ENCODE results near the gene DDX39B. TPM values are rescaled to one million over a fixed set of nuclear protein-coding genes. Genes with fewer than 3 reads are reported as not detected.

The DDX39B gene
- total RNA-seq, 6 donors from 2014 or later, result 201 to 541 (median 270) TPM

- H3K27me3 ChIP-seq, result no peaks in the 10 kb centered on the region
- H3K4me1 ChIP-seq, result peaks cover 0 to 12% (median 3%) of the 10 kb centered on the region in 4 donors
- peak in 1 of 2 donors; percentile 29 for ATAC-seq (ENCODE audit: low FRiP score in 2 of 2)
- DNase-seq, result no peak
- peaks cover 19 to 45% (median 38%) of the 10 kb centered on the region in 4 donors for H3K36me3 ChIP-seq
- no peak for TF ChIP-seq POLR2AphosphoS5 (IDR thresholded peaks at IDR 0.05)
- TF ChIP-seq POLR2A (IDR thresholded peaks at IDR 0.05), result no peak
- no peak for TF ChIP-seq CTCF (IDR thresholded peaks at IDR 0.05)
- TF ChIP-seq EP300 (IDR thresholded peaks at IDR 0.05), result no peak
- H3K9me3 ChIP-seq, result no peaks in the 10 kb centered on the region
- no peak overlapping the region for H3K27ac ChIP-seq
- no peak overlapping the region for H3K4me3 ChIP-seq
- 94% methylated on average over 4 of the region's 4 CpGs for WGBS, 2 donors
Observed at GRCh38 chr6:31528307-31528777, 13.5 kb downstream of the DDX39B start.

GRCh38 chr6:31525932-31526591 lies 15.7 kb downstream of the DDX39B start:
- ATAC-seq (ENCODE audit: low FRiP score in 2 of 2), result peak in 1 of 2 donors; percentile 34
- no peaks in the 10 kb centered on the region for H3K27me3 ChIP-seq
- peaks cover 0 to 12% (median 3%) of the 10 kb centered on the region in 4 donors for H3K4me1 ChIP-seq
- no peak for TF ChIP-seq POLR2A (IDR thresholded peaks at IDR 0.05)
- TF ChIP-seq POLR2AphosphoS5 (IDR thresholded peaks at IDR 0.05), result no peak
- TF ChIP-seq CTCF (IDR thresholded peaks at IDR 0.05), result no peak
- no peak for TF ChIP-seq EP300 (IDR thresholded peaks at IDR 0.05)
- no peaks in the 10 kb centered on the region for H3K9me3 ChIP-seq
- WGBS, 2 donors, result 68 to 70% methylated on average over 4 of the region's 4 CpGs
- H3K36me3 ChIP-seq, result peaks cover 9 to 22% (median 16%) of the 10 kb centered on the region in 4 donors
- no peak overlapping the region for H3K4me3 ChIP-seq
- H3K27ac ChIP-seq, result peak overlapping the region in 2 of 4 donors; percentile 52 to 68
- no peak for DNase-seq

GRCh38 chr6:31525553-31525931 lies 16.3 kb downstream of the DDX39B start:
- H3K4me1 ChIP-seq, result peaks cover 0 to 12% (median 3%) of the 10 kb centered on the region in 4 donors
- H3K9me3 ChIP-seq, result no peaks in the 10 kb centered on the region
- DNase-seq (no peak), ATAC-seq (ENCODE audit: low FRiP score in 2 of 2) (no peak)
- peaks cover 9 to 17% (median 11%) of the 10 kb centered on the region in 4 donors for H3K36me3 ChIP-seq
- peak overlapping the region in 2 of 4 donors; percentile 52 to 68 for H3K27ac ChIP-seq
- H3K4me3 ChIP-seq, result no peak overlapping the region
- WGBS, 2 donors, result 63 to 72% methylated on average over 8 of the region's 8 CpGs
- no peaks in the 10 kb centered on the region for H3K27me3 ChIP-seq
- TF ChIP-seq POLR2A (IDR thresholded peaks at IDR 0.05) (no peak), POLR2AphosphoS5 (IDR thresholded peaks at IDR 0.05) (no peak), CTCF (IDR thresholded peaks at IDR 0.05) (no peak), EP300 (IDR thresholded peaks at IDR 0.05) (no peak)

- H3K4me3 ChIP-seq, result no peak overlapping the region
- no peaks in the 10 kb centered on the region for H3K9me3 ChIP-seq
- no peaks in the 10 kb centered on the region for H3K36me3 ChIP-seq
- ATAC-seq (ENCODE audit: low FRiP score in 2 of 2), result no peak
- H3K27me3 ChIP-seq, result no peaks in the 10 kb centered on the region
- 84 to 85% methylated on average over 3 of the region's 3 CpGs for WGBS, 2 donors
- DNase-seq, result no peak
- no peak for TF ChIP-seq EP300 (IDR thresholded peaks at IDR 0.05)
- TF ChIP-seq POLR2AphosphoS5 (IDR thresholded peaks at IDR 0.05), result no peak
- TF ChIP-seq POLR2A (IDR thresholded peaks at IDR 0.05), result no peak
- TF ChIP-seq CTCF (IDR thresholded peaks at IDR 0.05), result no peak
- H3K4me1 ChIP-seq, result peaks cover 0 to 11% (median 3%) of the 10 kb centered on the region in 4 donors
- H3K27ac ChIP-seq, result no peak overlapping the region
Observed at GRCh38 chr6:31521835-31522234, 20.0 kb downstream of the DDX39B start.
